Vagina (tissue), 2 donors: Measurements from ENCODE around the gene DDIT3.

Experiments used
- POLR2A ChIP-seq, 2 donors: fragments of 450-650 bp; IDR thresholded peaks; one replicate each; pipeline ENCODE4 v1.6.1; 2017; ENCODE audit warnings: antibody characterized with exemption in 2 of 2, mild to moderate bottlenecking in 2 of 2, moderate library complexity in 2 of 2
- POLR2AphosphoS5 ChIP-seq, 2 donors: sonication (generic); formaldehyde crosslinking; IDR thresholded peaks; one replicate each; pipeline ENCODE4 v1.9.0; 2017; ENCODE audit warnings: antibody characterized with exemption in 2 of 2, mild to moderate bottlenecking in 2 of 2, low read depth in 1 of 2; ENCODE audit not compliant: insufficient read depth in 1 of 2
- TF ChIP-seq, protein P1 (sequence below), 3 experiments: fragments of 450-650 bp in 2 of 3; fragments of 200-600 bp in 1 of 3; sonication (generic) in 1 of 3; IDR thresholded peaks; one replicate each; pipeline ENCODE4 v1.5.1; 2017 to 2019; ENCODE audit warnings: antibody characterized with exemption in 3 of 3, mild to moderate bottlenecking in 2 of 3, moderate library complexity in 2 of 3

DNA sequence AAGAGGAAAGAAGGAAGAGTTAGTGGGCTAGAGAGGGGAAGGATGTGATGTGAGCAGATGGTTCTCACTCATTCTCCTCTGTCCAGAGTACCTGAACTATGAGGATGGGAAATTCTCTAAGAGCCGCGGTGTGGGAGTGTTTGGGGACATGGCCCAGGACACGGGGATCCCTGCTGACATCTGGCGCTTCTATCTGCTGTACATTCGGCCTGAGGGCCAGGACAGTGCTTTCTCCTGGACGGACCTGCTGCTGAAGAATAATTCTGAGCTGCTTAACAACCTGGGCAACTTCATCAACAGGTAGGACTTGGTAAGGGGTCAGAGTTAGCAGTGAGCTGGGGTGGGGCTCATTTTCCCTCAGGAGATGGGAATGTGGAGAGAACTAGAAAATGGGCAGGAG is 7.6 kb downstream of the DDIT3 start:
- TF ChIP-seq, protein P1, sequence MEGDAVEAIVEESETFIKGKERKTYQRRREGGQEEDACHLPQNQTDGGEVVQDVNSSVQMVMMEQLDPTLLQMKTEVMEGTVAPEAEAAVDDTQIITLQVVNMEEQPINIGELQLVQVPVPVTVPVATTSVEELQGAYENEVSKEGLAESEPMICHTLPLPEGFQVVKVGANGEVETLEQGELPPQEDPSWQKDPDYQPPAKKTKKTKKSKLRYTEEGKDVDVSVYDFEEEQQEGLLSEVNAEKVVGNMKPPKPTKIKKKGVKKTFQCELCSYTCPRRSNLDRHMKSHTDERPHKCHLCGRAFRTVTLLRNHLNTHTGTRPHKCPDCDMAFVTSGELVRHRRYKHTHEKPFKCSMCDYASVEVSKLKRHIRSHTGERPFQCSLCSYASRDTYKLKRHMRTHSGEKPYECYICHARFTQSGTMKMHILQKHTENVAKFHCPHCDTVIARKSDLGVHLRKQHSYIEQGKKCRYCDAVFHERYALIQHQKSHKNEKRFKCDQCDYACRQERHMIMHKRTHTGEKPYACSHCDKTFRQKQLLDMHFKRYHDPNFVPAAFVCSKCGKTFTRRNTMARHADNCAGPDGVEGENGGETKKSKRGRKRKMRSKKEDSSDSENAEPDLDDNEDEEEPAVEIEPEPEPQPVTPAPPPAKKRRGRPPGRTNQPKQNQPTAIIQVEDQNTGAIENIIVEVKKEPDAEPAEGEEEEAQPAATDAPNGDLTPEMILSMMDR (IDR thresholded peaks at IDR 0.05), result no peak
- no peak for TF ChIP-seq POLR2A (IDR thresholded peaks at IDR 0.05)
- TF ChIP-seq POLR2AphosphoS5 (IDR thresholded peaks at IDR 0.05; ENCODE audit: insufficient read depth in 1 of 2, low read depth in 1 of 2), result no peak
